GM19438 (cell line): ENCODE data around the gene TMEM87B.
"Not testable (repeated sequence)": the region's sequence is repeated elsewhere in the genome, so short reads cannot be mapped to it uniquely, and the experiment has no call there.

Experiments
- ATAC-seq: cut with Tn5 transposase; IDR thresholded peaks from one replicate; pipeline ENCODE4 v1.9.1; 2021; ENCODE audit warnings: low read depth; ENCODE audit not compliant: unreplicated experiment

Gene TMEM87B

GRCh38 chr2:112113354-112113753, 58.3 kb downstream of the TMEM87B start:
- ATAC-seq, result not testable (repeated sequence)

GRCh38 chr2:112118148-112118547, 63.1 kb downstream of the TMEM87B start:
- no peak for ATAC-seq

GRCh38 chr2:112121682-112122254, 66.7 kb downstream of the TMEM87B start:
- ATAC-seq, result no peak

GRCh38 chr2:112129060-112129459, 74.0 kb downstream of the TMEM87B start:
- no peak for ATAC-seq

GRCh38 chr2:112133344-112133743, 78.3 kb downstream of the TMEM87B start:
- no peak for ATAC-seq

- ATAC-seq, result no peak
These were observed 79.1 kb downstream of the TMEM87B start for GRCh38 chr2:112134120-112134519.

GRCh38 chr2:112136096-112136495, 81.0 kb downstream of the TMEM87B start:
- no peak for ATAC-seq

- no peak for ATAC-seq
These were observed 82.6 kb downstream of the TMEM87B start for GRCh38 chr2:112137516-112138158.

- ATAC-seq, result no peak
These were observed 83.3 kb downstream of the TMEM87B start, which contains the start of gene FBLN7 for GRCh38 chr2:112138159-112139032. FBLN7 (plus strand) TSS chr2:112138385; CDS start chr2:112138656, 271 bp downstream.

- not testable (repeated sequence) for ATAC-seq
These were observed 84.1 kb downstream of the TMEM87B start for GRCh38 chr2:112139033-112139614.

- ATAC-seq, result not testable (repeated sequence)
These were observed 84.7 kb downstream of the TMEM87B start for GRCh38 chr2:112139661-112140204.

GRCh38 chr2:112140205-112140802, 85.2 kb downstream of the TMEM87B start:
- no peak for ATAC-seq

GRCh38 chr2:112140899-112141625, 86.0 kb downstream of the TMEM87B start:
- ATAC-seq, result no peak

- ATAC-seq, result no peak
These were observed 86.5 kb downstream of the TMEM87B start for GRCh38 chr2:112141626-112142007.

- ATAC-seq, result no peak
These were observed 87.5 kb downstream of the TMEM87B start for GRCh38 chr2:112142525-112143078.

- no peak for ATAC-seq
These were observed 88.1 kb downstream of the TMEM87B start for GRCh38 chr2:112143150-112143549.

GRCh38 chr2:112144966-112145365, 89.9 kb downstream of the TMEM87B start:
- no peak for ATAC-seq

GRCh38 chr2:112147382-112148168, 92.5 kb downstream of the TMEM87B start:
- no peak for ATAC-seq

GRCh38 chr2:112148477-112148876, 93.4 kb downstream of the TMEM87B start:
- ATAC-seq, result no peak
